Fibroblast of lung (primary cell): ENCODE data around the gene ALDH3A2. TPM values are rescaled to one million over a fixed set of nuclear protein-coding genes. Genes with fewer than 3 reads are reported as not detected.

Experiments used
- DNase-seq, 2 donors: peaks; one replicate each; pipeline versions ENCODE4 v3.0.0 to v3.0.0-alpha.2; 2010; ENCODE audit warnings: low read depth in 2 of 2
- H2AFZ ChIP-seq: 2 replicates; pipeline ENCODE4 v1.5.1; 2012; ENCODE audit warnings: low read length, control low read depth, inconsistent platforms
- H3K27ac ChIP-seq: 2 replicates; pipeline ENCODE4 v1.5.1; 2011; ENCODE audit warnings: low read length, control low read depth; ENCODE audit not compliant: insufficient read depth
- H3K27me3 ChIP-seq: 2 replicates; pipeline ENCODE4 v1.5.1; 2011; ENCODE audit warnings: mild to moderate bottlenecking, low read length; ENCODE audit not compliant: control insufficient read depth, insufficient read depth
- H3K36me3 ChIP-seq: 2 replicates; pipeline ENCODE4 v1.5.1; 2011; ENCODE audit warnings: low read length; ENCODE audit not compliant: control insufficient read depth, insufficient read depth
- H3K4me1 ChIP-seq: 2 replicates; pipeline ENCODE4 v1.5.1; 2011; ENCODE audit warnings: low read length; ENCODE audit not compliant: control insufficient read depth, insufficient read depth; ENCODE audit errors: extremely low read depth
- H3K4me2 ChIP-seq: 2 replicates; pipeline ENCODE4 v1.5.1; 2011; ENCODE audit warnings: low read length, control low read depth; ENCODE audit not compliant: insufficient read depth; ENCODE audit errors: extremely low read depth
- H3K4me3 ChIP-seq, 4 experiments: fragments of 200-600 bp in 1 of 4; sonication (generic) in 1 of 4; replicated peaks in 1 of 4; 2 replicates each; pipeline ENCODE4 v1.5.1; 2011 to 2016; ENCODE audit warnings: low read length in 4 of 4, low read depth in 3 of 4, mild to moderate bottlenecking in 3 of 4, control low read depth in 2 of 4, inconsistent platforms in 1 of 4, mixed read lengths in 1 of 4; ENCODE audit not compliant: insufficient read depth in 1 of 4; ENCODE audit errors: control extremely low read depth in 1 of 4
- H3K79me2 ChIP-seq: 2 replicates; pipeline ENCODE4 v1.5.1; 2012; ENCODE audit warnings: mild to moderate bottlenecking, low read length, inconsistent platforms; ENCODE audit not compliant: control insufficient read depth, insufficient read depth
- H3K9ac ChIP-seq: 2 replicates; pipeline ENCODE4 v1.5.1; 2011; ENCODE audit warnings: mild to moderate bottlenecking, low read length, control low read depth; ENCODE audit not compliant: insufficient read depth
- H3K9me3 ChIP-seq: 2 replicates; pipeline ENCODE4 v1.5.1; 2012; ENCODE audit warnings: low read depth, low read length; ENCODE audit not compliant: control insufficient read depth, insufficient read depth
- H4K20me1 ChIP-seq: 2 replicates; pipeline ENCODE4 v1.5.1; 2011; ENCODE audit warnings: low read length; ENCODE audit not compliant: control insufficient read depth, insufficient read depth; ENCODE audit errors: extremely low read depth
- EZH2 ChIP-seq: IDR thresholded peaks from 2 replicates; pipeline ENCODE4 v1.5.1; 2012; ENCODE audit warnings: low read length, control low read depth, mild to moderate bottlenecking; ENCODE audit errors: missing control alignments
- polyA plus RNA-seq, 2 donors: library from polyadenylated mRNA; depleted of rRNA in 1 of 2; stranded (reverse) in 1 of 2; unstranded in 1 of 2; fragments of >200 nt; gene quantifications; 2 replicates each; pipeline ENCODE4 v1.2.1, GENCODE V29; 2011 to 2012; ENCODE audit warnings: missing spikeins in 1 of 2
- total RNA-seq: library from RNA; depleted of rRNA; stranded (reverse); fragments of >200 nt; gene quantifications from 2 replicates; pipeline ENCODE4 v1.2.1, GENCODE V29; 2014
- TF ChIP-seq, protein P1 (sequence below), 2 donors: IDR thresholded peaks in 1 of 2; conservative IDR thresholded peaks in 1 of 2; 1 replicate in 1 of 2; 2 replicates in 1 of 2; pipeline ENCODE4 v1.5.1; 2011 to 2012; ENCODE audit warnings: low read length in 2 of 2, control low read depth in 1 of 2, inconsistent platforms in 1 of 2, low read depth in 1 of 2, mild to moderate bottlenecking in 1 of 2

Gene ALDH3A2
- total and polyA plus RNA-seq, 2 donors (not counting 1 experiment from before 2014, with no cell fraction given): 14.6 to 30.2 TPM

DNA sequence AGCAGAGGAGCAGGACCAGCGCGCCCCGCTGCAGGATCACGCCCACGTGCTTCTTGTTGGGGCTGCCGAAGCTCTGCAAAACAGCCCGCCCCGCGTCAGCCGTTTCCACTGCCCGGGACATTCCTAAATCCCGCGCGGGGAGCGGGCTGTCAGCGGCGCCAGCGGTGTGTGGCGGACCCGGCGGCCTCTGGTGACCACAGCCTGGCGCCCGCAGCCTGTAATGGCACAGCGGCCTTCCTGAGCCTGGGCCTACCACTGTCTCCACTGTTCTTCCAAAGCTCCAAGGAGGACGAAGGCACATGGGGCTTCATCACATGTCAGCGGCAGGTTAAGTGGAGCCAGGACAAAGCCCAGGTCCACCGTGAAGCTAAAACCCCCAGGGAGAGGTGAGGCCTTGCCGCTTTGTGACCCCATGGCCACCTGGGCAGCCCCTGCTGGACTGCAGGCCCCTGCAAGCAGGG is 65.4 kb downstream of the ALDH3A2 start:
- Histone ChIP-seq H2AFZ (no peak overlapping the region), H4K20me1 (no peaks in the 10 kb centered on the region), H3K36me3 (no peaks in the 10 kb centered on the region), H3K27me3 (no peaks in the 10 kb centered on the region), H3K4me1 (no peaks in the 10 kb centered on the region), H3K4me3 (no peak overlapping the region), H3K4me2 (no peak overlapping the region), H3K9me3 (no peaks in the 10 kb centered on the region), H3K9ac (no peak overlapping the region), H3K79me2 (no peaks in the 10 kb centered on the region), H3K27ac (no peak overlapping the region)
- no peak for DNase-seq
- TF ChIP-seq, protein P1, sequence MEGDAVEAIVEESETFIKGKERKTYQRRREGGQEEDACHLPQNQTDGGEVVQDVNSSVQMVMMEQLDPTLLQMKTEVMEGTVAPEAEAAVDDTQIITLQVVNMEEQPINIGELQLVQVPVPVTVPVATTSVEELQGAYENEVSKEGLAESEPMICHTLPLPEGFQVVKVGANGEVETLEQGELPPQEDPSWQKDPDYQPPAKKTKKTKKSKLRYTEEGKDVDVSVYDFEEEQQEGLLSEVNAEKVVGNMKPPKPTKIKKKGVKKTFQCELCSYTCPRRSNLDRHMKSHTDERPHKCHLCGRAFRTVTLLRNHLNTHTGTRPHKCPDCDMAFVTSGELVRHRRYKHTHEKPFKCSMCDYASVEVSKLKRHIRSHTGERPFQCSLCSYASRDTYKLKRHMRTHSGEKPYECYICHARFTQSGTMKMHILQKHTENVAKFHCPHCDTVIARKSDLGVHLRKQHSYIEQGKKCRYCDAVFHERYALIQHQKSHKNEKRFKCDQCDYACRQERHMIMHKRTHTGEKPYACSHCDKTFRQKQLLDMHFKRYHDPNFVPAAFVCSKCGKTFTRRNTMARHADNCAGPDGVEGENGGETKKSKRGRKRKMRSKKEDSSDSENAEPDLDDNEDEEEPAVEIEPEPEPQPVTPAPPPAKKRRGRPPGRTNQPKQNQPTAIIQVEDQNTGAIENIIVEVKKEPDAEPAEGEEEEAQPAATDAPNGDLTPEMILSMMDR (conservative IDR thresholded peaks at IDR 0.05 in 1 of 2, IDR thresholded peaks at IDR 0.05 in 1 of 2; ENCODE audit: low read depth in 1 of 2, low read length in 2 of 2): no peak
- TF ChIP-seq EZH2: no peak

DNA sequence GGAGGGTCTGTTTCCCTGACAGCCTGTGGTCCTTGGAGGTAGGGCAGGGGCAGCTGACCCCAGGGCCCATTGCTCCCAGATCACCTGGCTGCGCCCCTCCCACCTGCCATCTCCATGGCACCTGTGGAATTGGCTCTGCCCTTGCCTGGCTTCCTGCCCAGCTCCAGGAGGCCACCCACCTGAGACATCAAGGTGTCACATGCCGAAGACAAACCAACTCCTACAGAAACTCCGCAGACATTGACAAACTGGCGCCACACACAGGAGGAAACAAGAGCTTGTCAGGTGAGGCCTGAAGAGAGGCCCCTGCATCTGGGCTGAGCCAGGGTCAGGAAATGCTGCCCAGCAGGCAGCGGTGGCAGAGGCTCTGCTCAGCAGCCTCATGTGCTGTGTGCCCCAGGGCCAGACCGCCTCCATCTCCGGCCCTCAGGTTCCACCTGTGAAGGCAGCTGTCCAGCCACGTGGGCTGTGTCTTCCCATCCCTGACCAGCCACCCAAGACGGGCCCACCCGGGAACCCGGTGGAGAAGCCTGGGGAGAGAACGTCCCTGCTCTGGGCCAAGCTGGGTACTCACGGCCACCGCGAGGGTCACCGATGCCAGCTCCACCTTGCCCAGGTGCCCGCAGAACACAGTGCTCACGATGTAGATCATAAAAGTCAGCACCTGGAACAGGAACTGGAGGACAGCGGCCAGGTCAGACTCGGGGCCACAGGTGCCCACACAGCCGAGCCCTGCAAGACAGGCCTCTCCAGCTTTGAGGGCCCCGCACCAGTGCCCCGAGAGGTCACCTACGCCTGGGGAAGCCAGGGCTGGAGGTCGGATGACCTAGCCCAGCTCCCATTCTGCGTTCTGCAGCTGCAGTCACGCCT is 66.2 kb downstream of the ALDH3A2 start:
- TF ChIP-seq EZH2: no peak
- TF ChIP-seq, protein P1 (conservative IDR thresholded peaks at IDR 0.05 in 1 of 2, IDR thresholded peaks at IDR 0.05 in 1 of 2; ENCODE audit: low read depth in 1 of 2, low read length in 2 of 2): no peak
- H3K4me2 ChIP-seq: no peak overlapping the region
- no peaks in the 10 kb centered on the region for H3K79me2 ChIP-seq
- H3K9me3 ChIP-seq: no peaks in the 10 kb centered on the region
- H3K9ac ChIP-seq: no peak overlapping the region
- no peaks in the 10 kb centered on the region for H4K20me1 ChIP-seq
- H2AFZ ChIP-seq: no peak overlapping the region
- H3K36me3 ChIP-seq: no peaks in the 10 kb centered on the region
- no peak overlapping the region for H3K4me3 ChIP-seq
- no peak overlapping the region for H3K27ac ChIP-seq
- DNase-seq: no peak
- no peaks in the 10 kb centered on the region for H3K27me3 ChIP-seq
- no peaks in the 10 kb centered on the region for H3K4me1 ChIP-seq

- no peak within 1 kb of the TSS for H3K27ac ChIP-seq
- no peak within 1 kb of the TSS for H3K4me2 ChIP-seq
- H3K36me3 ChIP-seq: no peaks in the 10 kb centered on the region
- H2AFZ ChIP-seq: no peak within 1 kb of the TSS
- H3K9me3 ChIP-seq: no peaks in the 10 kb centered on the region
- no peaks in the 10 kb centered on the region for H4K20me1 ChIP-seq
- H3K79me2 ChIP-seq: no peaks in the 10 kb centered on the region
- H3K4me3 ChIP-seq: no peak within 1 kb of the TSS
- peak in 1 of 2 donors; percentile 32 for DNase-seq
- no peaks in the 10 kb centered on the region for H3K4me1 ChIP-seq
- H3K27me3 ChIP-seq: no peaks in the 10 kb centered on the region
- no peak within 1 kb of the TSS for H3K9ac ChIP-seq
- TF ChIP-seq, protein P1 (conservative IDR thresholded peaks at IDR 0.05 in 1 of 2, IDR thresholded peaks at IDR 0.05 in 1 of 2; ENCODE audit: low read depth in 1 of 2, low read length in 2 of 2): no peak
- no peak for TF ChIP-seq EZH2
These were observed 67.8 kb downstream of the ALDH3A2 start, which contains the start of gene SLC47A2 for GRCh38 chr17:19716108-19717030. TSS of gene SLC47A2 (minus strand) at chr17:19716584. CDS start at chr17:19716555, 29 bp downstream.
